Suprapubic skin (tissue), 3 donors: ENCODE measurements around the gene RAG2.

Experiments used
- CTCF ChIP-seq, 2 donors: fragments of 200-600 bp in 1 of 2; fragments of 450-650 bp in 1 of 2; sonication (generic) in 1 of 2; IDR thresholded peaks; one replicate each; pipeline ENCODE4 v1.5.1; 2016 to 2019; ENCODE audit warnings: antibody characterized with exemption in 2 of 2, mild to moderate bottlenecking in 1 of 2, moderate library complexity in 1 of 2
- EP300 ChIP-seq: sonication (generic); formaldehyde crosslinking; IDR thresholded peaks from one replicate; pipeline ENCODE4 v1.6.1; 2017; ENCODE audit warnings: antibody characterized with exemption
- POLR2A ChIP-seq, 2 donors: fragments of 450-650 bp; IDR thresholded peaks; one replicate each; pipeline ENCODE4 v1.6.1; 2017; ENCODE audit warnings: antibody characterized with exemption in 2 of 2, mild to moderate bottlenecking in 2 of 2, moderate library complexity in 2 of 2

GRCh38 chr11:36628765-36629244 is 30.8 kb upstream of the RAG2 start:
- TF ChIP-seq CTCF (IDR thresholded peaks at IDR 0.05) (no peak), POLR2A (IDR thresholded peaks at IDR 0.05) (no peak), EP300 (no peak)
